OCI-LY1 (cell line): Measurements from ENCODE around the gene HYAL4.

Experiments used
- H2AFZ ChIP-seq: fragments of 200-600 bp; sonication (generic), shearing (Covaris generic); 2 replicates; pipeline ENCODE4 v1.6.0; 2014; ENCODE audit warnings: antibody characterized with exemption, mild to moderate bottlenecking, low read length
- H3F3A ChIP-seq: fragments of 200-600 bp; sonication (generic), shearing (Covaris generic); 2 replicates; pipeline ENCODE4 v1.6.0; 2014; ENCODE audit warnings: mild to moderate bottlenecking, antibody characterized with exemption, low read length, moderate library complexity; ENCODE audit not compliant: insufficient read depth
- H3K27ac ChIP-seq: fragments of 200-600 bp; sonication (generic); 2 replicates; pipeline ENCODE4 v1.5.1; 2014; ENCODE audit warnings: low read length, mixed run types, mild to moderate bottlenecking, low read depth; ENCODE audit not compliant: poor library complexity, severe bottlenecking
- H3K27me3 ChIP-seq: fragments of 200-600 bp; sonication (generic); 2 replicates; pipeline ENCODE4 v1.6.0; 2014; ENCODE audit warnings: antibody characterized with exemption, mild to moderate bottlenecking, low read length, moderate library complexity; ENCODE audit not compliant: insufficient read depth
- H3K36me3 ChIP-seq: fragments of 200-600 bp; sonication (generic); 2 replicates; pipeline ENCODE4 v1.6.1; 2014; ENCODE audit warnings: mild to moderate bottlenecking, antibody characterized with exemption, low read length, moderate library complexity, mixed read lengths; ENCODE audit not compliant: insufficient read depth
- H3K4me1 ChIP-seq: fragments of 200-600 bp; sonication (generic); 2 replicates; pipeline ENCODE4 v1.5.1; 2014; ENCODE audit warnings: mild to moderate bottlenecking, low read length, moderate library complexity; ENCODE audit not compliant: insufficient read depth, severe bottlenecking
- H3K4me2 ChIP-seq: fragments of 200-600 bp; sonication (generic), shearing (Covaris generic); 2 replicates; pipeline ENCODE4 v1.6.1; 2014; ENCODE audit warnings: low read length
- H3K4me3 ChIP-seq: fragments of 200-600 bp; sonication (generic); 2 replicates; pipeline ENCODE4 v1.5.1; 2014; ENCODE audit warnings: low read length, low read depth, mild to moderate bottlenecking, mixed read lengths; ENCODE audit not compliant: poor library complexity, severe bottlenecking
- H3K79me2 ChIP-seq: fragments of 200-600 bp; shearing (Covaris generic); 2 replicates; pipeline ENCODE4 v1.6.1; 2016; ENCODE audit warnings: mixed run types, low read length, mixed read lengths; ENCODE audit not compliant: insufficient read depth
- H3K9ac ChIP-seq: fragments of 200-600 bp; sonication (generic), shearing (Covaris generic); 2 replicates; pipeline ENCODE4 v1.6.1; 2014; ENCODE audit warnings: mild to moderate bottlenecking, low read length, mixed read lengths
- H3K9me2 ChIP-seq: fragments of 200-600 bp; sonication (generic), shearing (Covaris generic); 2 replicates; pipeline ENCODE4 v1.6.1; 2014; ENCODE audit warnings: low read depth, mild to moderate bottlenecking, low read length, mixed read lengths
- H3K9me3 ChIP-seq: fragments of 200-600 bp; shearing (Covaris generic); 2 replicates; pipeline ENCODE4 v1.6.1; 2014; ENCODE audit warnings: low read length, mixed read lengths
- H4K20me1 ChIP-seq: fragments of 200-600 bp; sonication (generic), shearing (Covaris generic); 2 replicates; pipeline ENCODE4 v1.6.0; 2016; ENCODE audit warnings: mild to moderate bottlenecking, low read length; ENCODE audit not compliant: insufficient read depth
- CTCF ChIP-seq: fragments of 200-600 bp; sonication (generic), shearing (Covaris generic); IDR thresholded peaks from 2 replicates; pipeline ENCODE4 v1.5.1; 2017; ENCODE audit warnings: mild to moderate bottlenecking, antibody characterized with exemption, low read length, moderate library complexity, mixed read lengths
- EZH2 ChIP-seq: fragments of 200-600 bp; sonication (generic), shearing (Covaris generic); IDR thresholded peaks from 2 replicates; pipeline ENCODE4 v1.8.0; 2017; ENCODE audit warnings: borderline replicate concordance, mixed run types, mild to moderate bottlenecking, antibody characterized with exemption, low read length, moderate library complexity, mixed read lengths

Gene HYAL4

GRCh38 chr7:123862775-123863174 lies 17.8 kb downstream of the HYAL4 start:
- H3K79me2 ChIP-seq = no peaks in the 10 kb centered on the region
- no peaks in the 10 kb centered on the region for H4K20me1 ChIP-seq
- H3K4me3 ChIP-seq = no peak overlapping the region
- H3K9me2 ChIP-seq = no peaks in the 10 kb centered on the region
- no peak overlapping the region for H3K9ac ChIP-seq
- no peaks in the 10 kb centered on the region for H3K36me3 ChIP-seq
- no peak overlapping the region for H2AFZ ChIP-seq
- H3K27me3 ChIP-seq = no peaks in the 10 kb centered on the region
- H3K27ac ChIP-seq = no peak overlapping the region
- H3K9me3 ChIP-seq = no peaks in the 10 kb centered on the region
- TF ChIP-seq CTCF = no peak
- TF ChIP-seq EZH2 = no peak
- H3K4me2 ChIP-seq = no peak overlapping the region
- H3F3A ChIP-seq = no peaks in the 10 kb centered on the region
- H3K4me1 ChIP-seq = no peaks in the 10 kb centered on the region

GRCh38 chr7:123863461-123863860 lies 18.5 kb downstream of the HYAL4 start:
- Histone ChIP-seq H3K27me3 (no peaks in the 10 kb centered on the region), H3K9me3 (no peaks in the 10 kb centered on the region)
- TF ChIP-seq CTCF = no peak
- no peak for TF ChIP-seq EZH2

GRCh38 chr7:123864012-123864411 lies 19.0 kb downstream of the HYAL4 start:
- H3K9me2 ChIP-seq = no peaks in the 10 kb centered on the region
- no peak for TF ChIP-seq CTCF
- TF ChIP-seq EZH2 = no peak
- no peak overlapping the region for H2AFZ ChIP-seq
- H3K27me3 ChIP-seq = no peaks in the 10 kb centered on the region
- no peaks in the 10 kb centered on the region for H3K79me2 ChIP-seq
- no peak overlapping the region for H3K9ac ChIP-seq
- H3K9me3 ChIP-seq = no peaks in the 10 kb centered on the region
- no peaks in the 10 kb centered on the region for H4K20me1 ChIP-seq
- no peaks in the 10 kb centered on the region for H3K36me3 ChIP-seq
- no peak overlapping the region for H3K27ac ChIP-seq
- H3F3A ChIP-seq = no peaks in the 10 kb centered on the region
- no peak overlapping the region for H3K4me2 ChIP-seq
- H3K4me1 ChIP-seq = no peaks in the 10 kb centered on the region
- H3K4me3 ChIP-seq = no peak overlapping the region

More at GRCh38 chr7:123863461-123863860, 18.5 kb downstream of the HYAL4 start:
- H3K36me3 ChIP-seq = no peaks in the 10 kb centered on the region
- H3K4me3 ChIP-seq = no peak overlapping the region
- H3K9me2 ChIP-seq = no peaks in the 10 kb centered on the region
- no peaks in the 10 kb centered on the region for H3K4me1 ChIP-seq
- no peak overlapping the region for H3K9ac ChIP-seq
- H3K79me2 ChIP-seq = no peaks in the 10 kb centered on the region
- H3F3A ChIP-seq = no peaks in the 10 kb centered on the region
- no peak overlapping the region for H3K27ac ChIP-seq
- H2AFZ ChIP-seq = no peak overlapping the region
- H3K4me2 ChIP-seq = no peak overlapping the region
- H4K20me1 ChIP-seq = no peaks in the 10 kb centered on the region
